ENCODE data around the gene PLN.

Gene PLN

DNA sequence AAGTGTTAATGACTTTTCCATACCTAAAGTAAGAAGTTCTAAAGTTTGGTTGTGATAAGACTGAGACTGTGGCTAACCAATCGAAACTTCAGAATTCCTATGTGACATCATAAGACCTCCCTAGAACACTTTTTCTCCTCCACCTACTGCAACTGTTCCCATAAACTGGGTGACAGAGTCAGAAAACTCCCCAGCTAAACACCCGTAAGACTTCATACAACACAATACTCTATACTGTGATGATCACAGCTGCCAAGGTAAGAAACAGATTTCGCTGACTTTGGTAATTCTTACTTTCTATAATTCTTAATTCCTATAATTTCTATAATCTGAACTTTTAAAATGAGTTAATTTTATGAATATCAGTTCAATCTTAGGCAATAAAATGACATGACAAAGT, at the start of gene PLN:
Gene PLN, plus strand, starts transcription at position 161 of the 400 bp plus-strand sequence. CDS start 10,626 bp downstream, outside the sequence.
- no peaks in the 10 kb centered on the region for H3K9me3 Mint-ChIP-seq
- CTCF ChIA-PET, result interaction anchor here (1.0 kb wide), 1 partner anchor 18 kb away, joined by 3 read pairs; no protein-coding TSS in a partner anchor
- no peak for DNase-seq
- H3K36me3 Mint-ChIP-seq, result peaks cover 9% of the 10 kb centered on the region
- H3K27ac Mint-ChIP-seq, result no peak within 1 kb of the TSS
- no peak within 1 kb of the TSS for H3K4me3 Mint-ChIP-seq
- H3K27me3 Mint-ChIP-seq, result no peaks in the 10 kb centered on the region
- H3K4me1 Mint-ChIP-seq, result peaks cover 9% of the 10 kb centered on the region

DNA sequence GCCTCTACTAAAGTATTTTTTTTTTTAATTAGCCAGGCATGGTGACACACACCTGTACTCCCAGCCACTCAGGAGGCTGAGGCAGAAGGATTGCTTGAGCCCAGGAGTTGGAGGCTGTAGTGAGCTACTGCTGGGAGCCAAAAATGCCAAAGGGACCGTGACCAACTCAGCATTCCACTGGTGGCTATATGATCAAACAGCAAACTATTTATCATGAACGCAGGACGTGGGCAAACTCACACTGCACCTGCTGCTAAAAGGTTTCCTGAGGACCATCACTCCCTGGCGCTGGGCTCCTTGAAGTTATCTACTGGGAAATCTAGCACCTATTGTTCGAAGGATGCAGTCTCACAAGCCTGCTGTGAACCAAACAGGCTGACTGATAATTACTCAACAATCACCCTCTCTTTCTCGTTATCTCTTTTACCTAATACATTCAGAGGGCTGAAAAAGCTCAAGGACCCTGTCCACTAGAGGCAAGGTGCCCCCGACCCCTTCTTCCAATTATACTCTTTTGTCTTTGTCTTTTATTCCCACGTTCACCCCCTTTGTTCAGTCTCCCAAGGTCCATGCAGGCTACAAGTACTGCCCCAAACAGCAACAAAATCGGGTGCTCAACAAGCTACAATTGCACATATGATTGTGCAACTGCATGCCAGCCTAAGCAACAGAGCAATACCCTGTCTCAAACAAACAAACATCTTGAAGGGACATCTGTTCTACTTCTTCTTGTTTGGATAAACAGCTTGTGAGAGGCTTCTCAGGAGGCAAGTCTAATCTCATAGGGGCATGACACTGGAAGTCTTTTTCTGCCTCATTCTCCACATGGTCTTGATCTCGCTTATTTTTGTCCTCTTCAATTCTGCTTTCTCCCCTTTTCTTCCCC, 47.7 kb upstream of the PLN start:
- no peak overlapping the region for H3K27ac Mint-ChIP-seq
- no peaks in the 10 kb centered on the region for H3K4me1 Mint-ChIP-seq
- no peak for DNase-seq
- H3K27me3 Mint-ChIP-seq, result no peaks in the 10 kb centered on the region
- peaks cover 12% of the 10 kb centered on the region for H3K9me3 Mint-ChIP-seq
- H3K4me3 Mint-ChIP-seq, result no peak overlapping the region
- H3K36me3 Mint-ChIP-seq, result peaks cover 58% of the 10 kb centered on the region
- CTCF ChIA-PET, result no interaction called here

DNA sequence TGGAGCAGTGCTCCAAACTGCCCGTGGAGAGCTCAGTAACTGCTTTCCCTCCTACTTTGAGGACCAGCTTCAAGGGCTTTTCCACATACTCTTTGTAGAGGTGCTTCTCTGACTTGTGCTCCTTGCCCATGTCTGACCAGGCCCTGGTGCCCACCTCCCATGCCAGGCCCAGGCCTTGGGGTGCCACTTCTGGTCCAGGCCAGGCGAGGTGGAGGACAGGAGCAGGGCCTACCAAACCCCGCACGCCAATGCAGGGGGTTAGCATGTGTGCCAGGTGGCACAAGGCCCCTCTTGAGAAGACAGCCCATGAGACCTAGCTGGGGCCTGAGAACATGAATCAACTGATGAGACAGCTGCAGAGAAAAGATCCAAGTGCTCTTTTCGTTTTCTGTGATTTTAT, 47.0 kb upstream of the PLN start:
- peaks cover 12% of the 10 kb centered on the region for H3K9me3 Mint-ChIP-seq
- no peak for DNase-seq
- H3K4me3 Mint-ChIP-seq, result no peak overlapping the region
- CTCF ChIA-PET, result no interaction called here
- no peaks in the 10 kb centered on the region for H3K27me3 Mint-ChIP-seq
- H3K27ac Mint-ChIP-seq, result peak overlapping the region; percentile 58
- peaks cover 53% of the 10 kb centered on the region for H3K36me3 Mint-ChIP-seq
- no peaks in the 10 kb centered on the region for H3K4me1 Mint-ChIP-seq

DNA sequence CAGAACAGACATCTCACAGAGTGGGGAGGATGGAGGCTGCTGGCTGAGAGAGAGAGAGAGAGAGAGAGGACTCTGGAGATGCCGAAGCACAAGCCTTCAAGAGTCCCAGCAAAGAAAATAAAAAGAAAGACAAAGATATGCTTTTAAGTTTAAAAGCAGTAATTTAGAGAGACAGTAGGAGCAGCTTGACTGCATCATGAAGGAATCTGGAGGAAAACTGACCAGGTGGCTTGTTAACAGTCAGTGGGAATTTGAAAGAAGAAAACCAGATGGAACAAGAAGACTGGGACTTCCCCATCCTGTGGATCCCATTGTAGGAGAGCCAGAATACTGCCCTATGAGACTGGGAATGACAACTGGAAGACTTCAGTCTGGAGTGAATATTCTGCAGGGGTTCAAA, 46.3 kb upstream of the PLN start:
- H3K36me3 Mint-ChIP-seq, result peaks cover 50% of the 10 kb centered on the region
- peaks cover 12% of the 10 kb centered on the region for H3K9me3 Mint-ChIP-seq
- no peaks in the 10 kb centered on the region for H3K4me1 Mint-ChIP-seq
- no peaks in the 10 kb centered on the region for H3K27me3 Mint-ChIP-seq
- CTCF ChIA-PET, result no interaction called here
- no peak overlapping the region for H3K4me3 Mint-ChIP-seq
- DNase-seq, result no peak
- no peak overlapping the region for H3K27ac Mint-ChIP-seq

DNA sequence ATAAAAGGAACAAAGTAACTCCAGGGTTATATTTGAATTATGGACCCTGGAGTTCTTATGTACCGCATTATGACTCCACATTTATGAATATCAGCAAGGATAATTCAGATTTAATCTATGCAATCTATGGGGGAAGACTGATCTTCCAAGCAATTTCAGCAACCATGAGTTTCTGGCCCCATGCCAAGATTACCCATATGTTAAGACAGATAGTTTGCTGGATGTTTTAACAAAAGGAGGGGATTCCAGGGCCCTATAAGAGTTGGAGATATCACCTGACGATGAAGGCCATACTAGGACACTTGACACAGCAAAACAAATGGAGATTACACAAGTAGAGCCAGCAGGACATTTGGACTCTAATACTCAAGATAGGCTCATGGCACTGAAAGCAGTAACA, 45.9 kb upstream of the PLN start:
- no peak for DNase-seq
- Mint-ChIP-seq H3K36me3 (peaks cover 47% of the 10 kb centered on the region), H3K4me3 (no peak overlapping the region), H3K9me3 (peaks cover 12% of the 10 kb centered on the region), H3K27ac (no peak overlapping the region), H3K4me1 (no peaks in the 10 kb centered on the region), H3K27me3 (no peaks in the 10 kb centered on the region)
- CTCF ChIA-PET, result no interaction called here

DNA sequence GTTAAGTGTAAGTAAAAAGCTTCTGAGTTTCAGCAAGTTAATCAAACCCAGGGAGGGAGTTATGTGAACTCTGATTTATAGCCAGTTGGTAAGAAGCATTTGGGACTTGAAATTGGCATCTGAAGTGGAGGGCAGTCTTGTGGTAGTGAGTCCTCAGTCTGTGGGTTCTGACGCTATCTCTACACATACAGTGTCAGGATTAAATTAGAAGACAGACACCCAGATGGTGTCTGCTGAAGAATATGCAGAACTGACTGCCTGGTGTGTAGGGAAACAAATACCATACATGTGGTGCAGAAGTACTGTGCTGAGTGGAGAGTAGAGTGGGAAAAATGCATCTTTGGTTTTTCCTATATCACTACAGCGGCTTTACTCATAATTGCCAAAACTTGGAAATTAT, 43.5 kb upstream of the PLN start:
- Mint-ChIP-seq H3K9me3 (peaks cover 12% of the 10 kb centered on the region), H3K36me3 (peaks cover 42% of the 10 kb centered on the region), H3K27me3 (no peaks in the 10 kb centered on the region), H3K4me1 (no peaks in the 10 kb centered on the region), H3K4me3 (no peak overlapping the region), H3K27ac (no peak overlapping the region)
- no peak for DNase-seq
- CTCF ChIA-PET, result no interaction called here

DNA sequence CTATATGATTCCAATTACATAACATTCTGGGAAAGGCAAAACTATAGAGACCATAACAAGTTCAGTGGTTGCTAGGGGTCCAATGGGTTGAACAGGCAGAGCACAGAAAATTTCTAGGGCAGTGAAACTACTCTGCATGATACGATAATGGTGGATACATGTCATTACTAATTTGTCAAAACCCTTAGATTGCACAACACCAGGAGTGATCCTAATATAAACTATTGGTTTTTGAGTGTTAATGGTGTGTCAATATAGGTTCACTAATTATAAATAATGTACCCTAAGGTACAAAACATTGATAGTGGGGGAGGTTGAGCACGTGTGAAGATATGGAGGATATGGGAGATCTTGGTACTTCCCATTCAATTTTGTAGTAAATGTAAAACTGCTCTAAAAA, 42.4 kb upstream of the PLN start:
- Mint-ChIP-seq H3K4me1 (no peaks in the 10 kb centered on the region), H3K9me3 (peaks cover 10% of the 10 kb centered on the region), H3K4me3 (no peak overlapping the region), H3K27me3 (no peaks in the 10 kb centered on the region), H3K27ac (no peak overlapping the region), H3K36me3 (peaks cover 38% of the 10 kb centered on the region)
- no peak for DNase-seq
- CTCF ChIA-PET, result no interaction called here

DNA sequence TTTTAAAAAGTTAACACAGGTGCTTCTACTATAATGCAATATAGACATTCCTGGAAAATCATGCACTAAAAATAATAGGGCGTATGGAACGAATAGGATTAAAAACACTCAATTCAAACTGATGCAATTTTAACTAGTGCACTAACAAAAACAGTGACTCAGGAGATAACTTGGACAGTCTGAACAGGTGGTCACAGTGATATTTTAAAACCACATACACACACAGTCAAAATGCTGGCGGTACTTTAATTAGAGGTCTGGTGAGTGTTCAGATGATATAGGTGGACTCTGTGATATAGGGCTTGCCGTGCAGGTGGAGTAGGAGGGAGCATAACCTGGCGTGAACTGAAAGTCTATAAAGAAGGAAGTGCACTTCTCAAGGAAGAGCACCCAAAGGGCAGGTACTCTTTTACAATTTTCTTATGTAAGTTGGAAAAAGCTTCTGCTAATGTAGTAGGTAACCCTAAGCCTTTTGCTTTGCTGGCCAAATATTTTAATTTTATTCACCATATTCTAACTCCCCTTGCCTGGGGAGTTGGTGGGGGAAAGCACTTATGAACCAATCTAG, 41.9 kb upstream of the PLN start:
- H3K36me3 Mint-ChIP-seq, result peaks cover 33% of the 10 kb centered on the region
- H3K4me1 Mint-ChIP-seq, result no peaks in the 10 kb centered on the region
- H3K27me3 Mint-ChIP-seq, result no peaks in the 10 kb centered on the region
- H3K9me3 Mint-ChIP-seq, result peaks cover 5% of the 10 kb centered on the region
- H3K4me3 Mint-ChIP-seq, result no peak overlapping the region
- peak overlapping the region; percentile 15 for H3K27ac Mint-ChIP-seq
- CTCF ChIA-PET, result no interaction called here
- no peak for DNase-seq

DNA sequence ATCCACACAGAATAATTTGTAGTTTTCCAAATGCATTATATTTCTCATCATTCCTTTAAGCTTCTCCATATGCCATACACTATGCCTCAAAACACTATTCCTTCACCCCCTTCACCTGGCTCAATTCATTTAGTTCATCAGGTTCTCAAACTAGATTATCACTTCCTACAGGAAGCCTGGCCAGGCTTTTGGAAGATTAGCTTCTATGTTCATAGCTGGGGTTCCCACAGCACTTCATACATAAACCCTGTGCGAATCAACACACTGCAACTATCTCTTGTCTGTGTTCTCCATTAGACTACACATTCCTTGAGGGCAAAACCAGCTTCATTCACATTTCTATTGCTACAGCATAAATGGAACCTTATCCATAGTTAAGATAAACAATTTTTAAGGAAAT, 40.5 kb upstream of the PLN start:
- H3K4me1 Mint-ChIP-seq, result no peaks in the 10 kb centered on the region
- peaks cover 20% of the 10 kb centered on the region for H3K36me3 Mint-ChIP-seq
- no peak for DNase-seq
- CTCF ChIA-PET, result no interaction called here
- no peaks in the 10 kb centered on the region for H3K27me3 Mint-ChIP-seq
- H3K27ac Mint-ChIP-seq, result no peak overlapping the region
- H3K9me3 Mint-ChIP-seq, result peaks cover 2% of the 10 kb centered on the region
- H3K4me3 Mint-ChIP-seq, result no peak overlapping the region

DNA sequence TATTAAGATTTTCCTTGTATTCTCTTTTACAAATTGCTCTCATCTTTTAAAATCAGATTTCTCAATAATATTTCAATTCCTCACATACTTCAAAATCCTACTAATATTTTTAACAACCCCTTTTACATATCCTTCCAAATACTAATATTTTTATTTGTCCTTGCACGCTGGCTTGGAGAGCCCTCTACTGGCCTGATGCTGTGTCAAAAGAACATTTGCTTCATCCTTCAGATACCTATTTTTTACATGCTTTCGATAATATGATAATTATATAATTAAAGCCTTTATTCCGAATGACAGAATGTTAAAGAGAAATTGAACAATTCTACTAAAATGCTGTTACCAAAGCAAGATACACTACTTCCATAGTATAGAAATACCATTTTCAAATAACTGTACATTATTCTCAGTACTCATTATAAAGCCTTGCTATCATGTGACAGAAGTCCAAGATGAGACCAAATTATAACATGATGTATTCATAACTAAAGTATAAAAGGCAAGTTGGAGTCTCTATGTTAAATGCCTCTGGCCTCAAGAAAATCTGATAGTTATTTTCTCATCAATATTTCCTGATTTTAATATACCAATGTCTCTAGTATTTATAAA, 39.0 kb upstream of the PLN start:
- CTCF ChIA-PET, result no interaction called here
- Mint-ChIP-seq H3K36me3 (peaks cover 11% of the 10 kb centered on the region), H3K4me3 (no peak overlapping the region), H3K27me3 (no peaks in the 10 kb centered on the region), H3K4me1 (no peaks in the 10 kb centered on the region), H3K27ac (no peak overlapping the region), H3K9me3 (no peaks in the 10 kb centered on the region)
- no peak for DNase-seq

DNA sequence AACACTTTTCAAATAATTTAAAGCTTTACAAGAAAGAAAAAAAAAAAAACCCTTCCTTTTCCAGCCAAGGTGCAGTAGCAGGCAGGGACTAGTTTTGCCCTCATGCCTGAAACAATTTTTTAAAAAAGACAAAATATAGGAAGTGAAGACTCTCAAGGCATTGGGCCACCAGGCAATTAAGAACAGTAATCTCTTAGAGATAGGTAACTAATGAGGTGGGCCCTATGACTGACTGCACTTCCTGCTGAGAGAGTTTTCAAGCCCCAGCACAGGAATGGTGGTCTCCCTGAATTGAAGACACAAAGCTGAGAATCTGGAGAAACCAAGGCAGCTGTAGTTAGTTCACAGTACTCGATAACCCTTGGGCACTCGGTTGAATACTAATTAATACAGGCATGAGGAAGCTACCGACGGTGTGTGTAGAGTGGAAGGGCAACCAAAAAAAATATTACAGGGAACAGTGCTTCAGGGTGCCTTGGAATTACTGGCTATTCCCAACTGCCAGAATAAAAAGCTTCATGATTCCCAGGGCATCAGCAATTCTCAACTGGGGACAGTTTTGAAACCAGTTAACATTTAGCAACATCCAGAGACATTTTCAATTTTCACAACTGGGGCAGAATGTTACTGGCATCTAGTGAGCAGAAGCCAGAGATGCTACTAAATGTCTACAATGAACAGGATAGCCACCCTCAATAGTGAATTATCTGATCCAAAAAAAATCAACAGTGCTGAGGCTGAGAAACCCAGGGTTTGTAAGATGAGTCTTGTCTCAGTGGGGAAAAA, 36.0 kb upstream of the PLN start:
- no peak overlapping the region for H3K27ac Mint-ChIP-seq
- CTCF ChIA-PET, result interaction anchor here (0.6 to 0.7 kb wide), 2 partner anchors 33 to 537 kb away, joined by 3 read pairs; no protein-coding TSS in a partner anchor

DNA sequence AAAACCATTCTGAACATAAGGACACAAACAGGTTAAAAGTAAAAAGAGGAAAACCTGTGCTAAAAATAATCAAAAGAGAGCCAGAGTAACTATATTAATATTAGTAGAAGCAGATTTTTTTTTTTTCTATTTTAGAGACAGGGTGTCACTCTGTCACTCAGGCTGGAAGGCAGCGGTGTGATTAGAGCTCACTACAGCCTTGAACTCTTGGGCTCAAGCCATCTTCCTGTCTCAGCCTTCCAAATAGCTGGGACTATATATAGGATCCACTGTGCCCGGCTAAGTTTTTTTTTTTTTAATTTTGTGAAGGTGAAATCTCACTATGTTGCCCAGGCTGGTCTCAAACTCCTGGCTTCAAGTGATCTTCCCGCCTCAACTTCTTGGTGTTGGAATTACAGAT, 33.4 kb upstream of the PLN start:
- CTCF ChIA-PET, result interaction anchor here (1.3 kb wide), 1 partner anchor 228 kb away, joined by 3 read pairs; no protein-coding TSS in a partner anchor
- no peaks in the 10 kb centered on the region for H3K9me3 Mint-ChIP-seq
- H3K36me3 Mint-ChIP-seq, result peaks cover 21% of the 10 kb centered on the region
- H3K4me1 Mint-ChIP-seq, result peaks cover 3% of the 10 kb centered on the region
- no peak for DNase-seq
- H3K4me3 Mint-ChIP-seq, result no peak overlapping the region
- H3K27me3 Mint-ChIP-seq, result no peaks in the 10 kb centered on the region
- H3K27ac Mint-ChIP-seq, result no peak overlapping the region

More for the DNA sequence above, 36.0 kb upstream of the PLN start:
- no peak for DNase-seq
- H3K4me1 Mint-ChIP-seq, result peaks cover 3% of the 10 kb centered on the region
- H3K4me3 Mint-ChIP-seq, result no peak overlapping the region
- no peaks in the 10 kb centered on the region for H3K9me3 Mint-ChIP-seq
- peaks cover 6% of the 10 kb centered on the region for H3K36me3 Mint-ChIP-seq
- H3K27me3 Mint-ChIP-seq, result no peaks in the 10 kb centered on the region

DNA sequence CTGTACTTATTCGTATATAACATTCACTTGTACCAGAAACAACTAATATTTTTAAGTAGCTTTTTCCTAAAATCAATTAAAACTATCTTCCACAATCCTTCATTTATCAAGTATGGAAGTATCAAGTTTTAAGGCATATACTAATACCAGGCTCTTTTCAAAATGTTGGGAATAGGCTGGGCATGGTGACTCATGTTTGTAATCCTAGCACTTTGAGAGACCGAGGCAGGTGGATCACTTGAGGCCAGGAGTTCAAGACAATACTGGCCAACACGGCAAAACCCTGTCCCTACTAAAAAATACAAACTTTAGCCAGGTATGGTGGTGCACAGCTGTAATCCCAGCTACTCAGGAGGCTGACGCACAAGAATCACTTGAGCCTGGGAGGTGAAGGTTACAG, 25.7 kb upstream of the PLN start:
- CTCF ChIA-PET, result no interaction called here
- no peak for DNase-seq
- Mint-ChIP-seq H3K36me3 (peaks cover 39% of the 10 kb centered on the region), H3K4me3 (no peak overlapping the region), H3K27ac (no peak overlapping the region), H3K9me3 (no peaks in the 10 kb centered on the region), H3K4me1 (peaks cover 9% of the 10 kb centered on the region), H3K27me3 (no peaks in the 10 kb centered on the region)

DNA sequence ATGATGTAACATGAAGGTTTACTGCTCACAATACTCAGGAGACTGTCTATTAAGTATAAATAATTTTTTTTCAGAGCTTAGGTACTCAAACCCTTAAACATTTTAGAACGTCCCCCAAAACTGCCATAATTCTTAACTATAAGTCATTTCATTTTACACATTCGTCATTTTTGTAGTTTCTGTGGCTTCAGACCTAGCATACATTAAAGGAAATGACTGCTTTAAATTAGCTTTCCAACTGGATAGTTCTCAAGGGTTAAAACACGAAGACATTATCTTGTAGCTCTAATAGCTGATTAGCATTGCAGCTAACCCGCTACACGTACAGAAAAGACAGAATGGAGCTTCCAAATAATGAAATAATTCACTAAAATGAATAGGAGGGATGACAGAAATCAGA, 24.9 kb upstream of the PLN start:
- Mint-ChIP-seq H3K27ac (no peak overlapping the region), H3K36me3 (peaks cover 32% of the 10 kb centered on the region), H3K4me1 (peaks cover 9% of the 10 kb centered on the region), H3K27me3 (no peaks in the 10 kb centered on the region), H3K9me3 (no peaks in the 10 kb centered on the region), H3K4me3 (no peak overlapping the region)
- DNase-seq, result no peak
- CTCF ChIA-PET, result no interaction called here

Data from activated naive CD4-positive, alpha-beta T cell treated with anti-CD3 and anti-CD28 coated beads, Interleukin-2, amount 10 ng/mL, durations not matched to agents 7 days and 5 days (primary cell).